Upper lobe of left lung (tissue), 6 donors: Measurements from ENCODE around the gene REC114. TPM values are rescaled to one million over a fixed set of nuclear protein-coding genes. Genes with fewer than 3 reads are reported as not detected.

Experiments
- ATAC-seq, 2 donors: fragments of 200-7000 bp; cut with Tn5 transposase; one replicate each; pipeline ENCODE4 v1.9.1; 2022; ENCODE audit warnings: mild to moderate bottlenecking in 2 of 2, moderate library complexity in 2 of 2; ENCODE audit not compliant: low FRiP score in 2 of 2
- DNase-seq, 2 donors: peaks; one replicate each; pipeline ENCODE4 v3.0.0-alpha.2; 2019 to 2020
- H3K27ac ChIP-seq, 4 donors: fragments of 200-600 bp; sonication (generic); one replicate each; pipeline ENCODE4 v1.5.1; 2016 to 2019
- H3K27me3 ChIP-seq, 4 donors: fragments of 200-600 bp; sonication (generic); one replicate each; pipeline ENCODE4 v1.5.1; 2017 to 2019
- H3K36me3 ChIP-seq, 4 donors: fragments of 200-600 bp; sonication (generic); one replicate each; pipeline ENCODE4 v1.5.1; 2016 to 2019
- H3K4me1 ChIP-seq, 4 donors: fragments of 200-600 bp; sonication (generic); one replicate each; pipeline ENCODE4 v1.5.1; 2018 to 2019
- H3K4me3 ChIP-seq, 4 donors: fragments of 200-600 bp; sonication (generic); one replicate each; pipeline ENCODE4 v1.5.1; 2017 to 2019; ENCODE audit warnings: mild to moderate bottlenecking in 2 of 4, moderate library complexity in 1 of 4
- H3K9me3 ChIP-seq, 4 donors: fragments of 200-600 bp; sonication (generic); one replicate each; pipeline ENCODE4 v1.5.1; 2018 to 2019
- EP300 ChIP-seq, 4 donors: sonication (generic); formaldehyde crosslinking; IDR thresholded peaks; one replicate each; pipeline ENCODE4 v1.5.1; 2017; ENCODE audit warnings: antibody characterized with exemption in 4 of 4, control low read depth in 2 of 4
- POLR2A ChIP-seq, 4 donors: fragments of 450-650 bp; IDR thresholded peaks; one replicate each; pipeline ENCODE4 v1.5.1; 2016 to 2017; ENCODE audit warnings: antibody characterized with exemption in 4 of 4, mild to moderate bottlenecking in 2 of 4
- POLR2AphosphoS5 ChIP-seq, 2 donors: sonication (generic); formaldehyde crosslinking; IDR thresholded peaks; one replicate each; pipeline ENCODE4 v1.5.1; 2017; ENCODE audit warnings: antibody characterized with exemption in 2 of 2
- whole genome bisulfite sequencing, 2 donors: methylation state at CpG; one replicate each; pipeline ENCODE4 v1.1.5; 2017 to 2018; 5-methylcytosine and 5-hydroxymethylcytosine counted together
- total RNA-seq, 6 donors: library from RNA; depleted of rRNA in 4 of 6; stranded (reverse); fragments of >200 nt in 4 of 6; gene quantifications; one replicate each; pipeline versions ENCODE4 v1.1.0 to v1.2.1, GENCODE V29; 2016 to 2021
- TF ChIP-seq, protein P1 (sequence below), 6 experiments: fragments of 450-650 bp in 4 of 6; fragments of 200-600 bp in 2 of 6; sonication (generic) in 2 of 6; IDR thresholded peaks; one replicate each; pipeline ENCODE4 v1.5.1; 2016 to 2019; ENCODE audit warnings: antibody characterized with exemption in 6 of 6
- donor health status: DM: no; HTN: no; CAD: no; lungs with moderate emphysema.
- donor health status: DM: no; HTN: yes; CAD: no; lungs with severe emphysema.

The REC114 gene
- total RNA-seq, 6 donors from 2014 or later = not detected

DNA sequence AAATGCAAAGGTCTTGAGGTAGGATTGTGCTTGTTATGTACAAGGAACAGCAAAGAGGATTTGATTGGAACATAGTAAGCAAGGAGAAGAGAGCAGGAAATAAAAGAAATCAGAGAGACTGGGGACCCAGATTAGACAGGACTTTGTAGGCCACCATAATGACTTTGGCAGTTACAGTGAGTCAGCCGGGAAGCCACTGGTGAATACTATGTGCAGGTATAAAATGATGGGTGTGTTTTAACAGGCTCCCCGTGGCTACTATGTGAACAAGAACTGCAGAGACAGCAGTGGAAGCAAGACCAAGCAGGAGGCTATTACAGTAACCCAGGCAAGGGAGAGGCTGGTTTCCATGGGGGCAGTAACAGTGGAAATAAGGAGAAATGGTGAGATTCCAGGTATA lies 135.1 kb downstream of the REC114 start:
- no peak overlapping the region for H3K4me3 ChIP-seq
- H3K36me3 ChIP-seq = peaks cover 3 to 78% (median 21%) of the 10 kb centered on the region in 4 donors
- no peaks in the 10 kb centered on the region for H3K9me3 ChIP-seq
- H3K27ac ChIP-seq = peak overlapping the region in 1 of 4 donors; percentile 17
- peaks cover 9 to 21% (median 15%) of the 10 kb centered on the region in 4 donors for H3K4me1 ChIP-seq
- TF ChIP-seq POLR2A (IDR thresholded peaks at IDR 0.05) (no peak), POLR2AphosphoS5 (IDR thresholded peaks at IDR 0.05) (no peak), EP300 (IDR thresholded peaks at IDR 0.05) (no peak)
- TF ChIP-seq, protein P1, sequence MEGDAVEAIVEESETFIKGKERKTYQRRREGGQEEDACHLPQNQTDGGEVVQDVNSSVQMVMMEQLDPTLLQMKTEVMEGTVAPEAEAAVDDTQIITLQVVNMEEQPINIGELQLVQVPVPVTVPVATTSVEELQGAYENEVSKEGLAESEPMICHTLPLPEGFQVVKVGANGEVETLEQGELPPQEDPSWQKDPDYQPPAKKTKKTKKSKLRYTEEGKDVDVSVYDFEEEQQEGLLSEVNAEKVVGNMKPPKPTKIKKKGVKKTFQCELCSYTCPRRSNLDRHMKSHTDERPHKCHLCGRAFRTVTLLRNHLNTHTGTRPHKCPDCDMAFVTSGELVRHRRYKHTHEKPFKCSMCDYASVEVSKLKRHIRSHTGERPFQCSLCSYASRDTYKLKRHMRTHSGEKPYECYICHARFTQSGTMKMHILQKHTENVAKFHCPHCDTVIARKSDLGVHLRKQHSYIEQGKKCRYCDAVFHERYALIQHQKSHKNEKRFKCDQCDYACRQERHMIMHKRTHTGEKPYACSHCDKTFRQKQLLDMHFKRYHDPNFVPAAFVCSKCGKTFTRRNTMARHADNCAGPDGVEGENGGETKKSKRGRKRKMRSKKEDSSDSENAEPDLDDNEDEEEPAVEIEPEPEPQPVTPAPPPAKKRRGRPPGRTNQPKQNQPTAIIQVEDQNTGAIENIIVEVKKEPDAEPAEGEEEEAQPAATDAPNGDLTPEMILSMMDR (IDR thresholded peaks at IDR 0.05) = no peak
- DNase-seq (no peak), ATAC-seq (no peak)
- 90 to 93% methylated on average over 2 of the region's 2 CpGs for WGBS, 2 donors
- H3K27me3 ChIP-seq = no peaks in the 10 kb centered on the region

DNA sequence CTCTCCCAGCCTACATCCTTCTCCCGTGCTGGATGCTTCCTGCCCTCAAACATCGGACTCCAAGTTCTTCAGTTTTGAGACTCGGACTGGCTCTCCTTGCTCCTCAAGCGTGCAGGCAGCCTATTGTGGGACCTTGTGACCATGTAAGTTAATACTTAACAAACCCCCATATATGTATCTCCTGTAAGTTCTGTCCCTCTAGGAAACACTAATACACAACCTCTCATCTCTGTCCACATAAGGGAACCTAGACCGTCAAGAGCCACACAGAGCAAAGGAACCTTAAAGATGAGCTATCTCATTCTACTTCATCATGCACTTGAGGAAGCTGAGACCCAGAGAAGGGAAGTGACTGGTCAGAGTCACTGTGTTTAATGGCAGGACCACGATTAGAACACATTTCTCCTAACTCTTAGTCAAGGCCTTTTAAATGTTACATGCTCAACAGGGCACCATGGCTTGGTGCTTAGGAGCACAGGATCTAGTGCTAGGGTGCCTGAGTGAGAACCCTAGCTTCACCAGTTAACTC lies 140.0 kb downstream of the REC114 start:
- no peak for ATAC-seq
- peaks cover 16 to 92% (median 40%) of the 10 kb centered on the region in 4 donors for H3K36me3 ChIP-seq

DNA sequence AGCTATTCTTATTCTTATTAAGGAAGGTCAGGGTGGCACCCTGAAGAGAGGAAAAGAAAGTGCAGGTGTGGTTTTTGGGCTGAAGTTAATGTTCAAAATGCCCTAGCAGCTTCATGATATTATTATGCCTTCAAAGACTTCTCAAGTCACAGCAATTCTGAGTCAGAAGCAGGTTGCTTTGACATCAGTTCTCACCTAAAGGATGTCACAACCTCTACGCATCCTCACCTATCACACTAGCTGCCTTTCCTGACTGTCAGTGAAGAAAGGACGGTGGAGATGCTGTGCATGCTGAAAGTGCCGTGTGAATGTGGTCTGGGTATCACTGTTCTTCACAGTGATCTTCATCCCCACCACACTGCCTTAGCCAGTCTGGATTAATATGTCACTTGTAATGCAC lies 140.6 kb downstream of the REC114 start:
- Histone ChIP-seq H3K9me3 (no peaks in the 10 kb centered on the region), H3K27me3 (no peaks in the 10 kb centered on the region), H3K27ac (peak overlapping the region in 1 of 4 donors; percentile 19), H3K4me3 (no peak overlapping the region), H3K36me3 (peaks cover 16 to 92% (median 44%) of the 10 kb centered on the region in 4 donors), H3K4me1 (no peaks in the 10 kb centered on the region)
- ATAC-seq (no peak), DNase-seq (no peak)
- TF ChIP-seq POLR2AphosphoS5 (IDR thresholded peaks at IDR 0.05) (no peak), EP300 (IDR thresholded peaks at IDR 0.05) (no peak), POLR2A (IDR thresholded peaks at IDR 0.05) (no peak)
- TF ChIP-seq, protein P1 (IDR thresholded peaks at IDR 0.05) = no peak
- 82 to 91% methylated on average over 3 of the region's 3 CpGs for WGBS, 2 donors

More for the DNA sequence above, 140.0 kb downstream of the REC114 start:
- H3K27me3 ChIP-seq = no peaks in the 10 kb centered on the region
- no peaks in the 10 kb centered on the region for H3K9me3 ChIP-seq
- H3K27ac ChIP-seq = no peak overlapping the region
- TF ChIP-seq POLR2A (IDR thresholded peaks at IDR 0.05) (no peak), EP300 (IDR thresholded peaks at IDR 0.05) (no peak), POLR2AphosphoS5 (IDR thresholded peaks at IDR 0.05) (no peak)
- TF ChIP-seq, protein P1 (IDR thresholded peaks at IDR 0.05) = no peak
- DNase-seq = no peak
- no peak overlapping the region for H3K4me3 ChIP-seq
- 83 to 87% methylated on average over 6 of the region's 6 CpGs for WGBS, 2 donors
- H3K4me1 ChIP-seq = no peaks in the 10 kb centered on the region

DNA sequence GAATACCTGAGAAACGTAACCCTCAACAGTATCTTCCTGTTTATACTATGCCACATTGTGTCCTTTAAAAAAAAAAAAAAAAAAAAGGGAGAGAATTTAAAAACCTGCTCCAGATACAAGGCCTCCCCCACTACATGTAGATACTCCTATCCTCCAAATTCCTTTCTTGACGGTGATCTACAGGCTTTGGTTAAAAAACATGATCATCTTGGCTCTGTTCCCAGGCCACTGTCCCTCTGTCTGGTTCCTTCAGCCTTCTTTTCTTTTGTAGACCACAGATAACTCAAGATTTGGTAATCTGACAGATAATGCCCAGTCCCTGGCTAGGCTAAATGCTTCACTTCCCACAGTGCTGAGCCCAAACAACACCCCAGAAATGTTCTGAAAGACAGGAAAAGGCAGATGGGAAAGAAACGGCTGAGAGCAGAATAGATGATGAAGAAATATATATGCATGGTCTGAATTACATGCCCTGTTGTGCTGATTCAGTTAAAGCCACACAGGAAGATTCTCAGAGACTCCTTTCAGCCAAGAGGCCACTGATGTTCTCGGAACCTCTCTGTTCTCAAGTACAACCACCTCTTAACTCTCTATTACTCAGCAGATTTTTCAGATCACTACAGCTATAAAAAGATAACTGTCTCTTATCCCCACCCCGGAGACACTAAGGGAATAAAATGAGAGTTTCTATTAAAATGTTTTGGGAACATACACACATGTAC lies 141.9 kb downstream of the REC114 start:
- Histone ChIP-seq H3K27me3 (no peaks in the 10 kb centered on the region), H3K4me3 (no peak overlapping the region), H3K36me3 (peaks cover 16 to 94% (median 49%) of the 10 kb centered on the region in 4 donors), H3K9me3 (no peaks in the 10 kb centered on the region), H3K4me1 (no peaks in the 10 kb centered on the region), H3K27ac (no peak overlapping the region)
- WGBS, 2 donors = 57 to 58% methylated on average over 5 of the region's 5 CpGs
- no peak for DNase-seq
- ATAC-seq = no peak
- TF ChIP-seq POLR2AphosphoS5 (IDR thresholded peaks at IDR 0.05) (no peak), EP300 (IDR thresholded peaks at IDR 0.05) (no peak), POLR2A (IDR thresholded peaks at IDR 0.05) (no peak)
- TF ChIP-seq, protein P1 (IDR thresholded peaks at IDR 0.05) = no peak
